ENCODE results near the gene HBG2. TPM values are rescaled to one million over a fixed set of nuclear protein-coding genes. Genes with fewer than 3 reads are reported as not detected.

HBG2 gene
- not detected in 2 replicates for total RNA-seq

GRCh38 chr11:5254646-5255413 lies at the start of gene HBG2:
HBG2 (minus strand) TSS chr11:5254781; CDS start chr11:5254728, 53 bp downstream.

GRCh38 chr11:5301846-5302245 lies 47.3 kb upstream of the HBG2 start, which contains the start of gene OR51B4:
OR51B4 (minus strand) TSS chr11:5301946; CDS start chr11:5301946, 0 bp downstream.

GRCh38 chr11:5269715-5270147 lies 15.2 kb upstream of the HBG2 start, which contains the start of gene HBE1:
HBE1 (minus strand) TSS chr11:5269945; CDS start chr11:5269890, 55 bp downstream.

GRCh38 chr11:5249807-5250396 lies 4.7 kb downstream of the HBG2 start, which contains the start of gene HBG1:
HBG1 (minus strand) TSS chr11:5249857; CDS start chr11:5249804, 53 bp downstream.

GRCh38 chr11:5234381-5234834 lies 20.2 kb downstream of the HBG2 start, which contains the start of gene HBD:
HBD (minus strand) TSS chr11:5234483; CDS start chr11:5234433, 50 bp downstream.

GRCh38 chr11:5226732-5227310 lies 27.8 kb downstream of the HBG2 start, which contains the start of gene HBB:
HBB (minus strand) TSS chr11:5227071; CDS start chr11:5227021, 50 bp downstream.

Other genes starting within 250 kb of the HBG2 start
- not detected in 2 replicates for gene OR52J3, start 208.3 kb downstream of the HBG2 start, total RNA-seq
- gene OR52E2, start 195.2 kb downstream of the HBG2 start, total RNA-seq = not detected in 2 replicates
- gene OR52E1, start 185.2 kb downstream of the HBG2 start, total RNA-seq = not detected in 2 replicates
- not detected in 2 replicates for gene OR52A5, start 116.4 kb downstream of the HBG2 start, total RNA-seq
- not detected in 2 replicates for gene OR52A1, start 100.0 kb downstream of the HBG2 start, total RNA-seq
- not detected in 2 replicates for gene OR51V1, start 54.1 kb downstream of the HBG2 start, total RNA-seq
- gene HBB, start 27.7 kb downstream of the HBG2 start, total RNA-seq = not detected in 2 replicates
- gene HBD, start 20.3 kb downstream of the HBG2 start, total RNA-seq = not detected in 2 replicates
- not detected in 2 replicates for gene HBG1, start 4.9 kb downstream of the HBG2 start, total RNA-seq
- not detected in 2 replicates for gene HBE1, start 15.2 kb upstream of the HBG2 start, total RNA-seq
- gene OR51B4, start 47.2 kb upstream of the HBG2 start, total RNA-seq = not detected in 2 replicates
- gene OR51B2, start 69.5 kb upstream of the HBG2 start, total RNA-seq = not detected in 2 replicates
- 0.11 and 0.26 TPM in 2 replicates for gene OR51B5, start 88.7 kb upstream of the HBG2 start, total RNA-seq
- not detected in 2 replicates for gene OR51B6, start 96.7 kb upstream of the HBG2 start, total RNA-seq
- gene OR51M1, start 129.0 kb upstream of the HBG2 start, total RNA-seq = not detected in 2 replicates
- not detected in 2 replicates for gene OR51Q1, start 167.3 kb upstream of the HBG2 start, total RNA-seq
- 0.22 TPM in 1 of 2 replicates, not detected in the other for gene OR51I1, start 186.7 kb upstream of the HBG2 start, total RNA-seq
- not detected in 2 replicates for gene OR51I2, start 194.5 kb upstream of the HBG2 start, total RNA-seq
- gene OR52D1, start 233.9 kb upstream of the HBG2 start, total RNA-seq = not detected in 2 replicates

Data from articular chondrocyte of knee joint (primary cell).